HuH-7 (cell line): ENCODE measurements around the gene TNC.

Experiments used
- DNase-seq: peaks from one replicate; pipeline ENCODE4 v3.0.0; 2011; ENCODE audit warnings: low spot score

The TNC gene

GRCh38 chr9:115010874-115011273 is 107.1 kb downstream of the TNC start:
- DNase-seq = no peak

DNA sequence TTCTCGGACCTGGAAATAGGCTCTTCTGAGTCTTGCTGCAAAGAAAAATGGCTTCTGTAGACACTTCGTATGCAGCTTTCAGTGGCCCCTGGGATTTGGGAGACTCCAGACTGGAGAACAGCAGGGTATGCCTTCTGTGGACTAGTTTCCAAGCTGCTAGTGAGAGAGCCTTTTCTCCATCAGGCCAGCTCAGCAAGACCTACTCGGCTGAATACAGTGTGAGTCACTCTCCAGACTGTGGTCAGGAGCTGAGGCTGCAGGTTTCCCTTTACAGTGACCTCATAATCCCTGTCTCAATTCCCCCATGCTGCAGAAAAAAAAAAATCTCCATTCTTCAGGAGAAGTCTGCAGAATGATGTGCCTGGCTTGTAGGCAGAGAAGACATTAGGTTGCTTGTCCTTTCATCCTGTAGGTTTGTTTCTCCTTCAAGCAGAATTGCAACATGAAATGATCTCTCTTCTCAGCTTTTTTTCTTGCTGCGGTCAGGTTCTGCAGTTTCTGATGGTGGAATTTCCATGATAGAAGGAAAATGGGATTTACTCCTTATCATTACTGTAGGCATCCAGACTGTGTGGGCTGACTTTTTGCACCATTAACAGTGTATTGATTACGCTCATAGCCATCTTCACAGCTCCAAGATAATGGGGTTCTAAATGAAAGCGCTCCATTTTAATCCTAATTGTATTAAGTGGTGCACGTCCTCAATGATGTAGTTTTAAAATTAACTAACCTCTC is 109.3 kb downstream of the TNC start:
- DNase-seq = no peak

GRCh38 chr9:115006660-115007059 is 111.3 kb downstream of the TNC start:
- DNase-seq = no peak

- DNase-seq = no peak
These were observed 112.6 kb downstream of the TNC start for GRCh38 chr9:115005322-115005721.

GRCh38 chr9:115004545-115004944 is 113.4 kb downstream of the TNC start:
- no peak for DNase-seq

GRCh38 chr9:115002371-115003120 is 115.4 kb downstream of the TNC start:
- no peak for DNase-seq

- no peak for DNase-seq
These were observed 117.7 kb downstream of the TNC start for GRCh38 chr9:115000217-115000639.

DNA sequence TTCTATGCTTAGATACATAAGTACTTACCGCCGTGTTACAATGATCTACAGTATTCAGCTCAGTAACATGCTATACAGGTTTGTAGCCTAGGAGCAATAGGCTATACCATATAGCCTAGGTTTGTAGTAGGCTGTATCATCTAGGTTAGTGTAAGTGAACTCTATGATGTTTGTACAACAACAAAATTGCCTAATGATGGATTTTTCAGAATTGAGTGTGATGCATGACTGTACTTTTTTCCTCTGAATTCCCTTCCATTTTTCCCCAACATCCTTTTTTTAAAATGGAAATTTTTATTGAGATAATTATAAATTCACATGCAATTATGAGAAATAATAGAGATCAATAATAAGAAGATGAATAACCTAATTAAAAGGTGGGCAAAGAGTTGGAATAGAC is 119.6 kb downstream of the TNC start:
- no peak for DNase-seq

DNA sequence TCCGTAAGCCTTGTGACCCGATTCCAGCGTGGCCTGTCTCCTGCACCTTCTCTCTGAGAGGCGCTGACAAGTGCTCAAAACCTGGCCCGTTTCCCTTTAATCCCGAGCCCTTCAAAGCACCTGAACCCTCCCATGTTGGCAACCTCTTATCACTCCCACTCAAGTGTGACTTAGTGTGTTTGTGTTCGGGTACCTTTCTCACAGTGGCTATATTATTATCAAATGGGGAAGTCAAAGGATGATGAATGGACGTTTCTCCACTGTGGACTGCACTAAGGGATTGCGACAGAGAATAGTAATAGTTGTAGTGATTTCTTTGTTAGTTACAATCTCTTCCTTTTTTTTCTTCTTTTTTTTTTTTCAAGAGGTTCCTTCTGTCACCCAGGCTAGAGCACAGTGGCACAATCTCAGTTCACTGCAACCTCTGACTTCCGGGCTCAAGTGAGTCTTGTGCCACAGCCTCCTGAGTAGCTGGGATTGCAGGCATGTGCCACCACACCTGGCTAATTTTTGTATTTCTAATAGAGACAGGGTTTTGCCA is 122.2 kb downstream of the TNC start:
- DNase-seq = no peak

- DNase-seq = no peak
These were observed 123.2 kb downstream of the TNC start for GRCh38 chr9:114994768-114995167.

- no peak for DNase-seq
These were observed 126.1 kb downstream of the TNC start for GRCh38 chr9:114991861-114992260.

GRCh38 chr9:114990901-114991300 is 127.1 kb downstream of the TNC start:
- no peak for DNase-seq

GRCh38 chr9:114989600-114990410 is 128.2 kb downstream of the TNC start:
- DNase-seq = no peak

- DNase-seq = no peak
These were observed 128.9 kb downstream of the TNC start for GRCh38 chr9:114988962-114989599.

DNA sequence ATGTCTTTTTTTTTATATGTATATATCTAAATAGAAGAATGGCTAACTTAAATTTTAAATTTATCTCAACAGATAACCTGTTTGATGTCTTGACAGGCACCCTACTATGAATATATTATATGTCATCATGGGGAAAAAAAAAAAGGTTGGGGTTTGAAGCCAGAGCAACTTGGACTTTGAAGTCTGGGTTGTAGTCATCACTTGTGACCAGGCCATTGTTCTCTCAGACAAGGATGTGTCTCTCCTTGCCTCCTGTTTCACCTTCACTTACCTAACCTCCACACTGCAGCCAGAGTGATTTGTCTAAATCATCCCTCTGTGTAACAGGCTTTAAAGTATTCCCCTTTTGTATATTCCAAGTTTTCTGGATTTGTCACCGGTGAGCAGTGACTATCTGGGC is 130.8 kb downstream of the TNC start:
- no peak for DNase-seq

DNA sequence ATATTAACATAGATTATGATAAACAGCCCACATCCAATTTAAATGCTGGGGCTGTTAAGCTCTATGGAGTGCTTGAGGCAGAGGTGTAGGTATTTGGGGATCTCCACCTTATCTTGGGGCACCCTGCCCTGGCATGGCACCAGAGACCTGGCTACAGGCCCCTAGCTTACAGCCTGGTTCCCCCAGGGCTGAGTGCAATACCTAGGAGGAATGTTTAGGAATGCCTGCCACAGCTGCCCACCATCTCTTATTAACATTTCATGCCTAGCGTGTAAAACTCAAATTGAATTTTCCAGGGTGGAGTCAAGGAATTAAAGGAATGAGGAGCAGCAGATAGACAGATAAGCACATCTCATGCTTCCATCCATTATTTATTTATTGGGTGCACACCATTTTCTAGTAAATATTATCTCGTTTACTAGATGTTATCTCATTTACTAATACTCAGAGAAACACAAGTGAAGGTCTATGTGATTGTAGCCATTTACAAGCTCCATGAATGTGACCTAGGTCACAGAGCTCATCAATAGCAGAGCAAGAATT is 131.9 kb downstream of the TNC start:
- no peak for DNase-seq

DNA sequence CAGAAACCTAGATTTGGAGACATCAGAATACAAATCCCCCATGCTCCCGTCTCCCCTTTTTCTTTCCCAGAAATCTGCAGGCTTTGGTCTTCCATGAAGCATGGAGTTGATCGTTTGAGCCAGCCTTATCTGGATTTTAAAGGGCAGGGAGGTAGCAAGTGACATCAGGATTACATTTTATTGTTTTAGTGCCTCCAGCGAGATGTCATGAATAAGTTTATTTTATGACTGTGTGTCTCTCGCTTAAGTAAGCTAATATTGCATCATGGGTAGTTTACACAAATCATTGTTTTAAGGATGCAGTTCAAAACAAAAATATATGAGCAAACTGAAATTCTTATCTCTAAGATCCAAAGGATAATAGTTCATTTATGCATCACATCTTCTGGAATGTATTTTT is 136.9 kb downstream of the TNC start:
- peak; percentile 6 for DNase-seq

DNA sequence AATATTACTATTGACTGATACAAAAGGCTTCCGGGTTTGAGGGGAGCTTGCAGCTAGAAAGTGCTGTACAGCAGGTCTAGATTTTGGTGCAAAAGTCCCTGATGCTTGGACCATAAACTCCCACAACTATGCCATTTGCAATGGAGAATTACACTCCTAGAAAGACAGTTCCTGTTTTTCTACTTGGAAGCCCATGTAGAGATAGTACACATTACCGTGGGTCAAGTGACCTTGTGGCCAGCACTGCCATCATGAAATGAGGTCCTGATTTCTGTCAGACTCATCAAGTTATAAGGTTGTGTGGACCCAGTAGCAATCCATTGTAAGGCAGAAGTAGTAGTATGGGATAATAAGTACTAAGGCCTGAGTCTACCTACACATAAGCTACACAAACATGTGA is 144.7 kb downstream of the TNC start:
- DNase-seq = no peak

DNA sequence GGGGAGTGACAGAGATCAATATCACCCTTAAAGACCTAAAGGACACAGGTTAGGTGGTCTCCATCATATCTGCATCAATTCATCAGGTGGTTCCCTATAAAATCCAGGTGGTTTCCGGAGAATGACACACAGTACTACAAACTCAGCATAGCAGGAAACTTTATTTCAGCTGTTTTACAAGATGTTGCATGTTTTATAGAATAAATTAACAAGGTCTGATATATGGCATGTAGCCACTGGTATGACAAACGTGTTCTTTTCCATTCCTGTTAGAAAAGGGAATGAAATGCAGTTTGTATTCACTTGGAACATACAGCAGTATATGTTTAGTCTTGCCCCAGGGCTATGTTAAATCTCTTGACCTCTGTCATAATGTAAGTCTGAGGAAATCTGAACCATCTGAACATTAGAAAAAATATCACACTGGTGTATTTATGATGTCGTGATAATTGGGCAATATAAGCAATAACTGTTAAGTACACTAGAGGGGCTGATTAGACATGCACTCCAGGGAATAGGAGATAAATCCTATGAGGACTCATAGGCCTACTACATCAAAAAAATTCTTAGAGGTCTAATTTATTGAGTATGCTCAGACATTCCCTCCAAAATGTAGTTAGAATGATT is 145.3 kb downstream of the TNC start:
- no peak for DNase-seq
